Neural crest cell (in vitro differentiated cells): ENCODE results near the gene ACKR2. TPM values are rescaled to one million over a fixed set of nuclear protein-coding genes. Genes with fewer than 3 reads are reported as not detected.

Source experiments
- DNase-seq: peaks from one replicate; pipeline ENCODE4 v3.0.0; 2021; ENCODE audit warnings: low read depth, mixed read lengths, low spot score
- H3K27ac Mint-ChIP-seq: one replicate; pipeline ENCODE4 v1.8.0; 2021; ENCODE audit warnings: mild to moderate bottlenecking, mixed read lengths; ENCODE audit not compliant: unreplicated experiment
- H3K27me3 Mint-ChIP-seq: 2 replicates; pipeline ENCODE4 v1.8.0; 2021; ENCODE audit warnings: low read depth, mild to moderate bottlenecking, mixed read lengths
- H3K36me3 Mint-ChIP-seq: 2 replicates; pipeline ENCODE4 v1.8.0; 2021; ENCODE audit warnings: low read depth, mild to moderate bottlenecking, mixed read lengths
- H3K4me1 Mint-ChIP-seq: 2 replicates; pipeline ENCODE4 v1.8.0; 2021; ENCODE audit warnings: mixed read lengths
- H3K4me3 Mint-ChIP-seq: one replicate; pipeline ENCODE4 v1.8.0; 2021; ENCODE audit warnings: mild to moderate bottlenecking, mixed read lengths
- H3K9me3 Mint-ChIP-seq: 2 replicates; pipeline ENCODE4 v1.8.0; 2021; ENCODE audit warnings: mixed read lengths
- total RNA-seq: library from RNA; stranded (reverse); gene quantifications from 2 replicates; pipeline ENCODE4 v1.2.1, GENCODE V29; 2021
- TF ChIP-seq, protein P1 (sequence below): fragments of 200-600 bp; sonication (generic); conservative IDR thresholded peaks from 2 replicates; pipeline ENCODE4 v1.5.0; 2021; ENCODE audit warnings: antibody characterized with exemption, mild to moderate bottlenecking

Gene ACKR2
- total RNA-seq, 1 donor from 2014 or later = 0.56 TPM

DNA sequence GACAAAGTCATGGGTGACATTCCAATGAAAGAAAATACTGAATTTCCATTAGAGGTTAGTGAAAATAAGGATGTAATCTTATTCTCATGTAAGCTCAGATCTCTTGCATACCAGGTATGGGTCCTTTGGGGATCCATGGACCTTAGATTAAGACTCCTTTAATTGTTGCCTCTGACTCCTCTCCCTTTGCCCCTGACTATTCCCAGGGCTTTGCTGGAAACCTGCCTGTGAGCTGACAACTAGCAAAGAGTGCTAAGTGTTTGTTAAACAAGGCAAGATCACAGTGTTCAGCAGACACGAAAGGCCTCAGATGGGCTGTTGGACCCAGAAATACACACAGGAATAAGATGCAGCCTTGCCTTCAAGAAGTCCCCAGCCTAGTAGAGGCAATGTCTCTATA, 32.1 kb downstream of the ACKR2 start:
- H3K27me3 Mint-ChIP-seq = peaks cover 6% of the 10 kb centered on the region
- H3K27ac Mint-ChIP-seq = no peak overlapping the region
- no peaks in the 10 kb centered on the region for H3K4me1 Mint-ChIP-seq
- no peak overlapping the region for H3K4me3 Mint-ChIP-seq
- H3K36me3 Mint-ChIP-seq = no peaks in the 10 kb centered on the region
- TF ChIP-seq, protein P1, sequence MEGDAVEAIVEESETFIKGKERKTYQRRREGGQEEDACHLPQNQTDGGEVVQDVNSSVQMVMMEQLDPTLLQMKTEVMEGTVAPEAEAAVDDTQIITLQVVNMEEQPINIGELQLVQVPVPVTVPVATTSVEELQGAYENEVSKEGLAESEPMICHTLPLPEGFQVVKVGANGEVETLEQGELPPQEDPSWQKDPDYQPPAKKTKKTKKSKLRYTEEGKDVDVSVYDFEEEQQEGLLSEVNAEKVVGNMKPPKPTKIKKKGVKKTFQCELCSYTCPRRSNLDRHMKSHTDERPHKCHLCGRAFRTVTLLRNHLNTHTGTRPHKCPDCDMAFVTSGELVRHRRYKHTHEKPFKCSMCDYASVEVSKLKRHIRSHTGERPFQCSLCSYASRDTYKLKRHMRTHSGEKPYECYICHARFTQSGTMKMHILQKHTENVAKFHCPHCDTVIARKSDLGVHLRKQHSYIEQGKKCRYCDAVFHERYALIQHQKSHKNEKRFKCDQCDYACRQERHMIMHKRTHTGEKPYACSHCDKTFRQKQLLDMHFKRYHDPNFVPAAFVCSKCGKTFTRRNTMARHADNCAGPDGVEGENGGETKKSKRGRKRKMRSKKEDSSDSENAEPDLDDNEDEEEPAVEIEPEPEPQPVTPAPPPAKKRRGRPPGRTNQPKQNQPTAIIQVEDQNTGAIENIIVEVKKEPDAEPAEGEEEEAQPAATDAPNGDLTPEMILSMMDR = no peak
- H3K9me3 Mint-ChIP-seq = no peaks in the 10 kb centered on the region
- DNase-seq = no peak

DNA sequence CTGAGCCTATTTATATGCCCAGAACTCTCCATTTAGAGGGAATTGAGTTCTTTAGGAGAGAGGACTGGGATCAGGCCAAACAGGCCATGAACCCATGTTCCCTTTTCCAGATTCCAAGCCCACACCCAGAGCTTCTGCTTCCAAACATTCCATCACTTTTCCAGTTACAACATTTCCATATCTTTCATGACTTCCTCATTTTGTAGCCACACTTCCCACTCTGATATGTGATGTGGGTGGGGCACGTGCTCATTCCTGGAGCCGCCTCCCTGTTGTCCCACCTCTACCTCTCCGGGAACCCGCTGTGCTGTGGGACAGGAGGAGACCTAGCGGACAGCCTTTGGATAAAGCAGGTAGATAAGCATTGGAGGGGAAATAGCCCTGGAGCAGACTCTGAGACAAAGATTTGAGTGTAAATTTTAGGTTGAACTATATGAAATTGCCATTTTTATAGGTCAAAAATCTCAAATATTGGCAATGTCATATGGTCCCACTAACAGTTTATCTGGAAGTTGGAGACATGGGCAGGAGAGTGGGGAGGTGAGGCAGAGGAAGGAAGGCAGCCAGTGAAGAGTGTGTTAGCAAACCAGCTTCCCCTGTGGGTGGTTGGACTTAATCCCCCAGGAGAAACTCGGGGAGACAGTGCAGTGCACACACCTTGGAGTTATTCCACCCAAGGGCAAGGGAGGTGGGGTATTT, 34.6 kb downstream of the ACKR2 start:
- no peak for DNase-seq
- Mint-ChIP-seq H3K27ac (no peak overlapping the region), H3K27me3 (peaks cover 6% of the 10 kb centered on the region), H3K36me3 (no peaks in the 10 kb centered on the region), H3K4me1 (no peaks in the 10 kb centered on the region), H3K9me3 (no peaks in the 10 kb centered on the region), H3K4me3 (no peak overlapping the region)
- TF ChIP-seq, protein P1 = no peak

DNA sequence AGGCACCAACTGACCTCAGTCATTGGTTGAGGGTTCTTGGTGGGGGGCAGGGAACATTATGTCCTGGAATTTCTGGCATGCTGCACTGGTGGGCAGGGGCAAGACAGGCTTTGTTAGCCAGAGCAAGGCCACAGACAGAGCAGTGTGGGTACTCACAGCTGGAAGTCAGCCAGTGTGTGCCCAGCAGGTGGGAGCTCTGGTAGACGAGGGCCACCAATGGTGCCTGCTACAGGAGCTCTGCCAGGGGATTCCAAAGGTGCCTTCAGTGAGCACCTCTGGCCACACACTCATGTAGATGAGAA, 35.1 kb downstream of the ACKR2 start:
- Mint-ChIP-seq H3K27me3 (peaks cover 2% of the 10 kb centered on the region), H3K9me3 (no peaks in the 10 kb centered on the region), H3K36me3 (no peaks in the 10 kb centered on the region), H3K27ac (no peak overlapping the region), H3K4me1 (no peaks in the 10 kb centered on the region), H3K4me3 (no peak overlapping the region)
- TF ChIP-seq, protein P1 = no peak
- no peak for DNase-seq

DNA sequence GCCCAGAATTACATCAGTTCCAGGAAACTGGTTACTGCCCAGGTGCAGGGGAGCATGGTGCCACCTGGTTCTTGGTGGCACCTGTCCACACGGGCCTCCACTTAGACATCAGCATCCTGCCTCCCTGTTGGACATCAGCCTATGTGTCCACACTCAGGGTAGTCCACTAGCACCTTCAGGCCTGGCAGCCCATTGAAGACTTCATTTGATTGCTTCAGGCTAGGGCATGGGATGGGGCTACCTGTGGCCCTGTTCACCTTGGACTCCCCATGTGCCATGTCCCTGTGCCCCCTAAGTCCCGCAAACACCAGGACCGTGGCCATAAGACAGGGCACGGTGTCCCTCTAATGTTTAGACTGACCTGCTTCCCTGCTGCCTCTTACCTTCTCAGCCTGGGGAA, 35.6 kb downstream of the ACKR2 start:
- Mint-ChIP-seq H3K27ac (no peak overlapping the region), H3K36me3 (no peaks in the 10 kb centered on the region), H3K4me3 (no peak overlapping the region), H3K9me3 (no peaks in the 10 kb centered on the region), H3K27me3 (no peaks in the 10 kb centered on the region), H3K4me1 (no peaks in the 10 kb centered on the region)
- DNase-seq = no peak
- TF ChIP-seq, protein P1 = no peak

DNA sequence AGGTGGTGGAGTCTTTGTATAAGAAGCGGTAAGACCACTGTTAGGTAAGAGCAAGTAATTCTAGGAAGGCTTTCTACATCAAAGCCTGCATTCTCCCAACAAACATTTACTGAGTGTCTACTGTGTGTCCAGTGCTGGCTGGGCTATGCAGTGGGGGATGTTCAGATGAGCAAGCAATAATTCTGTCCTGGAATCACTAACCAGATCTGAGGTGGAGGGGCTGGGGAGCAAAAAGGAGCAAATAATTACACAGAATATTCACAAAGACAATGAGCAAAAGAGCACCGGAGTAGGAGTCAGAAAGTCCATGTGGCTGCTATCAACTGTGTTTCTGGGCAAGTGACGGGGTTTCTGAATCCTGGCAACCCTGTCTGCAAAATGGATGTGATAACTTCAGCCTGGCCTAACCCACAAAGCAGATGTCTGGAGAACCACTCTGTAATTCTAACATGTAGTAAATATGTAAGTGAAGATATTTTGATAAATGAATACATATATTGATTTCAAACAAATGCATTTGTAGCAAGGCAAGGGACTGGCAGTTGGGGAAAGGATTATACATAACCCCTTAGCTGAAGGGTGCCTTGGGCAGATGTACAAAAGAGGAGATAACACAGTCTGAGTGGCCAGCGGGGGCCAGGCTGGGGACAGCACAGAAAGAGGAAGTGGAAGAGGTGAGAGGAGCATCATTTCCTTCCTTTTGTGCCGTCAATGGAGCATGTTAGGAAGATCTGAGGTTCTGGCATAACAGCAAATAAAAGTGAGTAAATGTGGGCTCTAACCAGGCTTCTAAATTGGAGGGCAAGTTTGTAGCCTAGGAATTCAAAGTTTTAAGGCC, 37.7 kb downstream of the ACKR2 start:
- no peaks in the 10 kb centered on the region for H3K4me1 Mint-ChIP-seq
- no peak for DNase-seq
- H3K36me3 Mint-ChIP-seq = no peaks in the 10 kb centered on the region
- no peaks in the 10 kb centered on the region for H3K27me3 Mint-ChIP-seq
- TF ChIP-seq, protein P1 = no peak
- no peak overlapping the region for H3K4me3 Mint-ChIP-seq
- H3K9me3 Mint-ChIP-seq = no peaks in the 10 kb centered on the region
- H3K27ac Mint-ChIP-seq = no peak overlapping the region
